ENCODE data around the gene AQP6.
A peak's percentile ranks its signal among the peaks of the same experiment; 100 is the strongest.

The AQP6 gene

DNA sequence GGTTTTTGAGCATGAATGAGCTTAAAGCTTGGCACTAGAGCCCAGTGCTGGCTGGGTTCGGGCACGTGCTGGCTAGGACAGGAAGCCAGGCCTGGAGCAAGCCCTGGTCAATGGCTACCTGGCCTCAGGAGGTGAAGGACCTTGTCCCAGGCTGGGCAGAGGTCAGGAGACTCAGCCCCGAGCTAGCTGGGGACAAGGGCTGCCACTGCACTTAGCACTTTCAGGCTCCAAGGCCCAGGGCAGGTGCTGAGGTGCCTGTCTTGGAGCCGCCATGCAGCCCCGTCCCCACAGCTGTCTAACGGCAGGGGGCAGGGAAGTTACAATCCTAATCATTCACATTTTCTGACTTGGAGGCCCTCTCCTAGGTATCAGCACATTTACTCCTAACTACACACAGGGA is 4.3 kb upstream of the AQP6 start:
- TF ChIP-seq, protein P1, sequence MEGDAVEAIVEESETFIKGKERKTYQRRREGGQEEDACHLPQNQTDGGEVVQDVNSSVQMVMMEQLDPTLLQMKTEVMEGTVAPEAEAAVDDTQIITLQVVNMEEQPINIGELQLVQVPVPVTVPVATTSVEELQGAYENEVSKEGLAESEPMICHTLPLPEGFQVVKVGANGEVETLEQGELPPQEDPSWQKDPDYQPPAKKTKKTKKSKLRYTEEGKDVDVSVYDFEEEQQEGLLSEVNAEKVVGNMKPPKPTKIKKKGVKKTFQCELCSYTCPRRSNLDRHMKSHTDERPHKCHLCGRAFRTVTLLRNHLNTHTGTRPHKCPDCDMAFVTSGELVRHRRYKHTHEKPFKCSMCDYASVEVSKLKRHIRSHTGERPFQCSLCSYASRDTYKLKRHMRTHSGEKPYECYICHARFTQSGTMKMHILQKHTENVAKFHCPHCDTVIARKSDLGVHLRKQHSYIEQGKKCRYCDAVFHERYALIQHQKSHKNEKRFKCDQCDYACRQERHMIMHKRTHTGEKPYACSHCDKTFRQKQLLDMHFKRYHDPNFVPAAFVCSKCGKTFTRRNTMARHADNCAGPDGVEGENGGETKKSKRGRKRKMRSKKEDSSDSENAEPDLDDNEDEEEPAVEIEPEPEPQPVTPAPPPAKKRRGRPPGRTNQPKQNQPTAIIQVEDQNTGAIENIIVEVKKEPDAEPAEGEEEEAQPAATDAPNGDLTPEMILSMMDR (IDR thresholded peaks at IDR 0.05; ENCODE audit: insufficient read depth, missing control alignments), result no peak
- peak; percentile 0 for DNase-seq (ENCODE audit: insufficient read length, low spot score)
- no peak for FAIRE-seq

DNA sequence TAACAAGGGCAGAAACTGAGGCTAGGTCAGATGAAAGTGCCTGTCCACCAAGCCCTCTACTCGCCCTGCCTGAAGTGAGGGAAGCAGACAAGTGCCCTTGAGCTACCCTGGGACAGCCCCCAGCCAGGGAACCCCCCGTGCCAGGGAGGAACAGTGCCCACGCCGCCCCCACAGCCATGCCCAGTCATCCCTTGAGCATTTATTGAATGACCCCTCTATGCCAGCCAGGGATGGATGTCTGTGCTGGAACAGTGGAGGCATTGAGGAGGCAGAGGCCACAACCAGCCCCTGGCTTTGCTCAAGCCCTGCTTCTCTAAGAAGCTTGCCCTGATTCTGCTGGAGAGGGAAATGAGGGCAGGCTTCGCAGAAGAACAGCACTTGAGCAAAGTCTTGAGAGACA is 3.7 kb upstream of the AQP6 start:
- FAIRE-seq (no peak), DNase-seq (ENCODE audit: insufficient read length, low spot score) (no peak)

DNA sequence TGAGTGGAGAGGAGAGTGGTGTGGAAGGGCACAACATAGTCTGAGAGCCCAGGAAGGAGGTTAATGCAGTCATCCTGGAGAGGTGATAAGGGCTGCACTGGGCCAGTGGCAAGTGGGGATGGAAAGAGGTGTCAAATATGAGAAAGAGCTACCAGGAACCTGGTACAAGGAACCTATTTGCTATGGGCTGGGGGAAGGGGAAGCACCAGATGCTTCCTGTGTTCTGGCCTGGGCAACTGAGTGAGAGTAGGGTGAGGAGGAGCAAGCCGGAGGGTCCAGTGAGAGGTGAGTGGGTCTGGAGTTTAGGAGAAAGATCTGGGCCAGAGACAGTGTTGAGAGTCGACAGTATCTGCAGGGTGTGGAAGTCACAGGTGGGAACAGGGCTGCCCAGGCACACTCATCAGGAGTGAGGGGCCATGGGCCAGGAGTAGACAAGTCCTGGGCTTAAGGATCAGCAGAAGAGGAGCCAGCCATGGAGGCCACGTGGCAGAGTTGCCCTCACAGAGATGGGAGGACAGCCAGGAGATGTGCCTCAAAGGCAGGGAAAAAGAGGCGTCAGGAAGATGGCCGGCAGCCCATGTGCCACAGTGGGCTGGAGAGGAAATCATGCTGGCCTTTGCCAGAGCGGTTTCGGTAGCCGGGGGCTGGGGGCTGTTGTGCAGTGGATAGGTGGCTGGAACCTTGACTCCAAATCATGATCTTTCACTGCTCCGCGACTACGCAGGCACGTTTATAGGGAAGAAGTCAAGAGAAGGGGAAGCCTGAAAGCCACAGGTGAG is 2.9 kb upstream of the AQP6 start:
- DNase-seq (ENCODE audit: insufficient read length, low spot score) (no peak), FAIRE-seq (no peak)
- TF ChIP-seq, protein P1 (IDR thresholded peaks at IDR 0.05; ENCODE audit: insufficient read depth, missing control alignments), result no peak

More for the DNA sequence above, 3.7 kb upstream of the AQP6 start:
- TF ChIP-seq, protein P1 (IDR thresholded peaks at IDR 0.05; ENCODE audit: insufficient read depth, missing control alignments), result no peak

DNA sequence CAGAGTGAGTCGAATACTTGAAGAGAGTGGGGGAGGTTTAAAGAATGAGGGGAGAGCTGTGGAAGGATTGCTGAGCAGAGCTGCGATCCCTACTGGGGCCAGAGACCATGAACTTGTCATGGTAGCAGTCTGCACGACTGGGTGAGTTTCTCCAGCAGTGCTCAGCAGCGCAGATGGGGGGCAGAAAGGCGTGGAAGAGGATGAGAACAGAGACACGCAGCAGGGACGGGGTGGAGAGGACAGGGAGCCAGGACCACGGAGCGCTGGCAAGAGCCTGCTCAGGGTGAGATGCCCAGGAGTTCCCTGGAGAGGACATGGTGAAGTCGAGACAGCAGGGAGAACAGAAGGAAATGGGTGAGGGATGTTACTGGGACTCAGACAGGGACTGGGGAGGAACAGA is 2.1 kb upstream of the AQP6 start:
- TF ChIP-seq, protein P1 (IDR thresholded peaks at IDR 0.05; ENCODE audit: insufficient read depth, missing control alignments), result no peak
- FAIRE-seq, result no peak

DNA sequence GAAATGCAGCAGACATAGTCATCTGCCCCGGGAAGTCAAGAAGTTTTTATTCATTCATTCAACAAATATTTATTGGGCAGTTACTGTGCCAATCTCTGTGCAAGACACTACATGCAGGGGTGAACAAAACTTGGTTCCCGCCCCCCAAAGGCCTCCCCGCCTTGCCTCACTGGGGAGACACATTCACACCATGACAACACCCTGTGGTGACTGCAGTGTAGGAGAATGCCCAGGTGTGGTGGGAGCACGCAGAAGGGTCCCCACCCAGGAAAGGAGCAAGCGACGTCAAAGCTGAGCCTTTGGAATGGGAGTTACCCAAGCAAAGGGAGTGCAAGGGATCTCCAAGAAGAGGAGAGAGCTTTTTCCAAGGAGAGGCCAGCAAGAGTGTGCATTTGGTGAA is 1.6 kb upstream of the AQP6 start:
- TF ChIP-seq, protein P1 (IDR thresholded peaks at IDR 0.05; ENCODE audit: insufficient read depth, missing control alignments), result no peak
- FAIRE-seq, result no peak
- no peak for DNase-seq (ENCODE audit: insufficient read length, low spot score)

More for the DNA sequence above, 2.1 kb upstream of the AQP6 start:
- no peak for DNase-seq (ENCODE audit: insufficient read length, low spot score)

DNA sequence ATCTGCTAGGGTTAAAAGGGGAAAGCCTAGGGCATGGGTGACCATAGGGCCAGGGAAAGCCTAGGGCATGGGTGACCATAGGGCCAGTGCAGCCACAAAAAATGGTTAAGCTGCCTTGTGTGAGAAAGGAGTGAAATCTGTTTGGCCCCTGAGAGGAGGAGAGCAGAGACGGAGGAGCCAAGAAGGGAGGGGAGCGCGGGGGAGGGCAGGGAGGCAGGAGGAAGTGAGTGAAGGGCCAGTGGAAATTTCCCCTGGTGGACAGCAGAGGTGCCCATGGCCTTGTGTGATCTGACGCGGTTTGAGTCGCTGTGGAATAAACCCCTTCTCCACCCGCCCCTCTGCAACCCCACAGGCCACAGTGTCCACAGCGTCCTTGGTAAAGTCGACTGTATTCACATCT is 618 bp upstream of the AQP6 start:
- TF ChIP-seq, protein P1 (IDR thresholded peaks at IDR 0.05; ENCODE audit: insufficient read depth, missing control alignments), result no peak
- DNase-seq (ENCODE audit: insufficient read length, low spot score) (no peak), FAIRE-seq (no peak)

DNA sequence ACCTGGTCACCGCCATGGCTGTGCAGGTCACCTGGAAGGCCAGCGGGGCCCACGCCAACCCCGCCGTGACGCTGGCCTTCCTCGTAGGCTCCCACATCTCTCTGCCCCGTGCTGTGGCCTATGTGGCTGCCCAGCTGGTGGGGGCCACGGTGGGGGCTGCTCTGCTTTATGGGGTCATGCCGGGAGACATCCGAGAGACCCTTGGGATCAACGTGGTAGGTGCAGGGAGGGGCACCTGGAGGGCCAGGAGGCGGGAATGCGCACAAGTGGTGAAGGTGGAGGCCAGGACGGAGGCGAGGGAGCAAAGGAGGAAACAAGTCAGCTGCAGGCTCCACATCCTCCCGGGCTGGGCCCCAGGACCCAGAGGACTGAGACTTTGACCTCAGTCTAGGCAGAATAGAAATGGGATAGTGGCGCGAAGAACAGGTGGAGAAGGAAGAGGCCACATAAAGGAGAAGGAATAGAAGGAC is 649 bp downstream of the AQP6 start:
- DNase-seq (ENCODE audit: insufficient read length, low spot score), result no peak
- FAIRE-seq, result no peak
- TF ChIP-seq, protein P1 (IDR thresholded peaks at IDR 0.05; ENCODE audit: insufficient read depth, missing control alignments), result no peak
